Neuronal stem cell (in vitro differentiated cells): Measurements from ENCODE around the gene HARS1.

Source experiments
- DNase-seq: peaks from one replicate; pipeline ENCODE4 v3.0.0-alpha.2; 2013; ENCODE audit warnings: low spot score
- H2AFZ ChIP-seq: one replicate; pipeline ENCODE4 v1.6.1; 2013; ENCODE audit warnings: mild to moderate bottlenecking, low read length, inconsistent platforms
- H2AK5ac ChIP-seq: 2 replicates; pipeline ENCODE4 v1.6.1; 2013; ENCODE audit warnings: low read depth, mild to moderate bottlenecking, inconsistent platforms, low read length, moderate library complexity, mixed read lengths
- H2BK120ac ChIP-seq: 2 replicates; pipeline ENCODE4 v1.6.1; 2013; ENCODE audit warnings: low read depth, mild to moderate bottlenecking, inconsistent platforms, low read length, moderate library complexity, mixed read lengths
- H2BK12ac ChIP-seq: one replicate; pipeline ENCODE4 v1.6.1; 2013; ENCODE audit warnings: low read length, inconsistent platforms
- H2BK15ac ChIP-seq: 2 replicates; pipeline ENCODE4 v1.6.1; 2013; ENCODE audit warnings: mild to moderate bottlenecking, low read length, inconsistent platforms, mixed read lengths
- H2BK5ac ChIP-seq: one replicate; pipeline ENCODE4 v1.6.1; 2013; ENCODE audit warnings: inconsistent platforms, mild to moderate bottlenecking, low read length, moderate library complexity
- H3K14ac ChIP-seq: one replicate; pipeline ENCODE4 v1.6.1; 2013; ENCODE audit warnings: low read length, inconsistent platforms
- H3K18ac ChIP-seq: 2 replicates; pipeline ENCODE4 v1.6.1; 2013; ENCODE audit warnings: low read length, inconsistent platforms
- H3K23ac ChIP-seq: 2 replicates; pipeline ENCODE4 v1.6.1; 2013; ENCODE audit warnings: low read depth, mild to moderate bottlenecking, mixed read lengths, low read length, inconsistent platforms; ENCODE audit not compliant: poor library complexity
- H3K27ac ChIP-seq: replicated peaks from 3 replicates; pipeline ENCODE4 v1.5.1; 2013; ENCODE audit warnings: low read length, inconsistent platforms
- H3K27me3 ChIP-seq, 3 experiments: 2 replicates each; pipeline ENCODE4 v1.6.1; 2013; ENCODE audit warnings: low read length in 3 of 3, mild to moderate bottlenecking in 2 of 3, inconsistent platforms in 1 of 3, low read depth in 1 of 3, mixed read lengths in 1 of 3, moderate library complexity in 1 of 3; ENCODE audit not compliant: control insufficient read depth in 3 of 3, insufficient read depth in 3 of 3
- H3K36me3 ChIP-seq, 2 donors: replicated peaks in 1 of 2; 2 replicates each; pipeline ENCODE4 v1.6.1; 2013; ENCODE audit warnings: low read length in 2 of 2; ENCODE audit not compliant: control insufficient read depth in 2 of 2, insufficient read depth in 2 of 2
- H3K4ac ChIP-seq: 2 replicates; pipeline ENCODE4 v1.6.1; 2013; ENCODE audit warnings: inconsistent platforms, mild to moderate bottlenecking, low read length, moderate library complexity
- H3K4me1 ChIP-seq, 2 donors: 1 replicate in 1 of 2; 2 replicates in 1 of 2; pipeline ENCODE4 v1.6.1; 2013; ENCODE audit warnings: low read length in 2 of 2, low read depth in 1 of 2; ENCODE audit not compliant: control insufficient read depth in 2 of 2, insufficient read depth in 1 of 2
- H3K4me2 ChIP-seq: one replicate; pipeline ENCODE4 v1.6.1; 2013; ENCODE audit warnings: mild to moderate bottlenecking, low read length, inconsistent platforms; ENCODE audit not compliant: insufficient read depth, poor library complexity, severe bottlenecking
- H3K4me3 ChIP-seq, 2 donors: 2 replicates each; pipeline ENCODE4 v1.5.1; 2013; ENCODE audit warnings: low read length in 2 of 2, mild to moderate bottlenecking in 2 of 2, inconsistent platforms in 1 of 2, moderate library complexity in 1 of 2
- H3K79me1 ChIP-seq: one replicate; pipeline ENCODE4 v1.6.1; 2013; ENCODE audit warnings: low read depth, mild to moderate bottlenecking, inconsistent platforms, low read length, moderate library complexity
- H3K9ac ChIP-seq: one replicate; pipeline ENCODE4 v1.6.1; 2013; ENCODE audit warnings: mild to moderate bottlenecking, low read depth, low read length, inconsistent platforms; ENCODE audit not compliant: poor library complexity
- H3K9me3 ChIP-seq, 2 donors: replicated peaks in 1 of 2; 2 replicates each; pipeline versions ENCODE3 to v1.6.1; 2013; ENCODE audit warnings: low read length in 2 of 2, mild to moderate bottlenecking in 2 of 2, inconsistent platforms in 1 of 2, low read depth in 1 of 2, mixed read lengths in 1 of 2, moderate library complexity in 1 of 2; ENCODE audit not compliant: control insufficient read depth in 2 of 2, insufficient read depth in 1 of 2
- H4K8ac ChIP-seq: one replicate; pipeline ENCODE4 v1.6.1; 2013; ENCODE audit warnings: low read depth, mild to moderate bottlenecking, inconsistent platforms, low read length, moderate library complexity
- H4K91ac ChIP-seq: one replicate; pipeline ENCODE4 v1.6.1; 2013; ENCODE audit warnings: low read length, low read depth, mild to moderate bottlenecking, inconsistent platforms; ENCODE audit not compliant: poor library complexity
- WGBS, 2 donors: extraction: QIAGEN DNeasy Blood & Tissue Kit; methylation state at CpG; one replicate each; pipeline ENCODE4 v1.1.7; 2013; ENCODE audit warnings: missing lambda C conversion rate in 2 of 2, mixed read lengths in 1 of 2; ENCODE audit not compliant: insufficient read length in 2 of 2, insufficient replicate concordance in 1 of 2; ENCODE audit errors: extremely low coverage in 2 of 2; 5-methylcytosine and 5-hydroxymethylcytosine counted together

Gene HARS1

GRCh38 chr5:140632366-140633020, 58.7 kb downstream of the HARS1 start:
- no CpG with 5 or more reads among the region's 51 CpGs for WGBS, 2 donors
- no peaks in the 10 kb centered on the region for H3K27me3 ChIP-seq
- no peaks in the 10 kb centered on the region for H3K36me3 ChIP-seq
- no peak overlapping the region for H4K91ac ChIP-seq
- no peak overlapping the region for H2BK12ac ChIP-seq
- no peak overlapping the region for H4K8ac ChIP-seq
- H2AFZ ChIP-seq, result no peak overlapping the region
- no peak overlapping the region for H2BK120ac ChIP-seq
- no peak overlapping the region for H3K14ac ChIP-seq
- H2BK15ac ChIP-seq, result no peak overlapping the region
- H3K9me3 ChIP-seq, result peaks cover 9 to 13% of the 10 kb centered on the region in 2 donors
- no peak for DNase-seq
- H3K23ac ChIP-seq, result no peak overlapping the region
- no peak overlapping the region for H2BK5ac ChIP-seq
- no peak overlapping the region for H3K9ac ChIP-seq
- H3K4me3 ChIP-seq, result no peak overlapping the region
- H2AK5ac ChIP-seq, result peak overlapping the region; percentile 68
- H3K4me1 ChIP-seq, result no peaks in the 10 kb centered on the region
- no peaks in the 10 kb centered on the region for H3K79me1 ChIP-seq
- H3K18ac ChIP-seq, result no peak overlapping the region
- H3K4me2 ChIP-seq, result no peak overlapping the region
- no peak overlapping the region for H3K4ac ChIP-seq
- no peak overlapping the region for H3K27ac ChIP-seq

GRCh38 chr5:140631831-140632365, 59.3 kb downstream of the HARS1 start:
- H2AK5ac ChIP-seq, result peak overlapping the region; percentile 68
- H3K79me1 ChIP-seq, result no peaks in the 10 kb centered on the region
- no peak overlapping the region for H2BK12ac ChIP-seq
- no peaks in the 10 kb centered on the region for H3K4me1 ChIP-seq
- no peak overlapping the region for H3K4ac ChIP-seq
- no peak overlapping the region for H2BK5ac ChIP-seq
- no peak overlapping the region for H2AFZ ChIP-seq
- H2BK15ac ChIP-seq, result no peak overlapping the region
- H4K91ac ChIP-seq, result no peak overlapping the region
- H3K4me2 ChIP-seq, result no peak overlapping the region
- H3K9ac ChIP-seq, result no peak overlapping the region
- H3K23ac ChIP-seq, result no peak overlapping the region
- H3K14ac ChIP-seq, result no peak overlapping the region
- no peak overlapping the region for H3K18ac ChIP-seq
- no peak overlapping the region for H3K4me3 ChIP-seq
- no CpG with 5 or more reads among the region's 36 CpGs for WGBS, 2 donors
- no peaks in the 10 kb centered on the region for H3K36me3 ChIP-seq
- no peak overlapping the region for H4K8ac ChIP-seq
- H2BK120ac ChIP-seq, result no peak overlapping the region
- no peak overlapping the region for H3K27ac ChIP-seq
- no peak for DNase-seq
- H3K9me3 ChIP-seq, result peaks cover 10 to 15% of the 10 kb centered on the region in 2 donors
- no peaks in the 10 kb centered on the region for H3K27me3 ChIP-seq

- Histone ChIP-seq H3K14ac (no peak overlapping the region), H3K23ac (no peak overlapping the region), H2BK120ac (no peak overlapping the region), H3K4me1 (no peaks in the 10 kb centered on the region), H4K8ac (no peak overlapping the region), H3K27me3 (no peaks in the 10 kb centered on the region), H3K36me3 (no peaks in the 10 kb centered on the region), H3K4ac (no peak overlapping the region), H3K9ac (no peak overlapping the region), H2BK12ac (no peak overlapping the region), H3K18ac (no peak overlapping the region), H4K91ac (no peak overlapping the region), H3K27ac (no peak overlapping the region), H3K9me3 (peaks cover 10 to 15% of the 10 kb centered on the region in 2 donors), H3K4me3 (no peak overlapping the region), H3K79me1 (no peaks in the 10 kb centered on the region), H2BK15ac (no peak overlapping the region), H3K4me2 (no peak overlapping the region), H2BK5ac (no peak overlapping the region), H2AFZ (peak overlapping the region; percentile 40), H2AK5ac (no peak overlapping the region)
- no peak for DNase-seq
- no CpG with 5 or more reads among the region's 4 CpGs for WGBS, 2 donors
Observed at GRCh38 chr5:140631036-140631417, 60.1 kb downstream of the HARS1 start.

- Histone ChIP-seq H3K79me1 (no peaks in the 10 kb centered on the region), H3K4me1 (no peaks in the 10 kb centered on the region), H3K9me3 (peaks cover 10 to 15% of the 10 kb centered on the region in 2 donors), H3K14ac (no peak overlapping the region), H3K18ac (no peak overlapping the region), H3K36me3 (no peaks in the 10 kb centered on the region), H2BK120ac (no peak overlapping the region), H3K27ac (no peak overlapping the region), H3K23ac (no peak overlapping the region), H3K4me2 (no peak overlapping the region), H4K8ac (no peak overlapping the region), H4K91ac (no peak overlapping the region), H2AK5ac (no peak overlapping the region), H2BK12ac (no peak overlapping the region), H3K9ac (no peak overlapping the region), H3K4me3 (no peak overlapping the region), H3K4ac (no peak overlapping the region), H2BK5ac (no peak overlapping the region), H2AFZ (peak overlapping the region; percentile 40), H2BK15ac (no peak overlapping the region), H3K27me3 (no peaks in the 10 kb centered on the region)
- WGBS, 2 donors, result no CpG with 5 or more reads among the region's 2 CpGs
- DNase-seq, result no peak
Observed at GRCh38 chr5:140630292-140631035, 60.7 kb downstream of the HARS1 start.
